ENCODE data around the gene GRIN3B. TPM values are rescaled to one million over a fixed set of nuclear protein-coding genes. Genes with fewer than 3 reads are reported as not detected.

The GRIN3B gene
- total RNA-seq, 2 donors from 2014 or later, result not detected

DNA sequence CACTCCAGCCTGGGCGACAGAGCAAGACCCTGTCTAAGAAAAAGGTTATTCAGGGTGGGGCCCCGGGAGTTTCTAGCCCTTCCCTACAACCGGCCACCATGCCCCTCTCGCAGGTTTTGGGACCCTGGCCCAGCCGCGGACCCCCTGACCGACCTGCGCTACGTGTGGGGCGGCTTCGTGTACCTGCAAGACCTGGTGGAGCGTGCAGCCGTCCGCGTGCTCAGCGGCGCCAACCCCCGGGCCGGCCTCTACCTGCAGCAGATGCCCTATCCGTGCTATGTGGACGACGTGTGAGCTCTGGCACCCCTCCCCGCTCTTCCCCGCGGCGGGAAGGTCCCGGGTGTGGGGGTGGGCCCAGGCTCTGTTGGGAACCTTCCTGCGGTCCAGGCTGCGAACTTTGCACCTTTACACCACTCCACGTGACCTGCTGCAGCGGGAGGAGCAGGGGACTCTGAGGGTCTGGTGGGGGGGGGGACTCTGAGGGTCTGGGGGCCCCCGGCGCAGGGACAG is 46.0 kb downstream of the GRIN3B start:
- Histone ChIP-seq H3K9ac (ENCODE audit: low read depth in 2 of 2, low read length in 2 of 2) (no peak overlapping the region), H3K4me3 (no peak overlapping the region), H3K27ac (no peak overlapping the region), H3K27me3 (no peaks in the 10 kb centered on the region), H3K4me1 (peaks cover 11% of the 10 kb centered on the region), H3K9me3 (no peaks in the 10 kb centered on the region), H3K36me3 (no peaks in the 10 kb centered on the region)
- TF ChIP-seq, protein P1, sequence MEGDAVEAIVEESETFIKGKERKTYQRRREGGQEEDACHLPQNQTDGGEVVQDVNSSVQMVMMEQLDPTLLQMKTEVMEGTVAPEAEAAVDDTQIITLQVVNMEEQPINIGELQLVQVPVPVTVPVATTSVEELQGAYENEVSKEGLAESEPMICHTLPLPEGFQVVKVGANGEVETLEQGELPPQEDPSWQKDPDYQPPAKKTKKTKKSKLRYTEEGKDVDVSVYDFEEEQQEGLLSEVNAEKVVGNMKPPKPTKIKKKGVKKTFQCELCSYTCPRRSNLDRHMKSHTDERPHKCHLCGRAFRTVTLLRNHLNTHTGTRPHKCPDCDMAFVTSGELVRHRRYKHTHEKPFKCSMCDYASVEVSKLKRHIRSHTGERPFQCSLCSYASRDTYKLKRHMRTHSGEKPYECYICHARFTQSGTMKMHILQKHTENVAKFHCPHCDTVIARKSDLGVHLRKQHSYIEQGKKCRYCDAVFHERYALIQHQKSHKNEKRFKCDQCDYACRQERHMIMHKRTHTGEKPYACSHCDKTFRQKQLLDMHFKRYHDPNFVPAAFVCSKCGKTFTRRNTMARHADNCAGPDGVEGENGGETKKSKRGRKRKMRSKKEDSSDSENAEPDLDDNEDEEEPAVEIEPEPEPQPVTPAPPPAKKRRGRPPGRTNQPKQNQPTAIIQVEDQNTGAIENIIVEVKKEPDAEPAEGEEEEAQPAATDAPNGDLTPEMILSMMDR (IDR thresholded peaks at IDR 0.05), result no peak
- DNase-seq, result no peak
- intact Hi-C loops (cut with DNase I), result no loop called here

DNA sequence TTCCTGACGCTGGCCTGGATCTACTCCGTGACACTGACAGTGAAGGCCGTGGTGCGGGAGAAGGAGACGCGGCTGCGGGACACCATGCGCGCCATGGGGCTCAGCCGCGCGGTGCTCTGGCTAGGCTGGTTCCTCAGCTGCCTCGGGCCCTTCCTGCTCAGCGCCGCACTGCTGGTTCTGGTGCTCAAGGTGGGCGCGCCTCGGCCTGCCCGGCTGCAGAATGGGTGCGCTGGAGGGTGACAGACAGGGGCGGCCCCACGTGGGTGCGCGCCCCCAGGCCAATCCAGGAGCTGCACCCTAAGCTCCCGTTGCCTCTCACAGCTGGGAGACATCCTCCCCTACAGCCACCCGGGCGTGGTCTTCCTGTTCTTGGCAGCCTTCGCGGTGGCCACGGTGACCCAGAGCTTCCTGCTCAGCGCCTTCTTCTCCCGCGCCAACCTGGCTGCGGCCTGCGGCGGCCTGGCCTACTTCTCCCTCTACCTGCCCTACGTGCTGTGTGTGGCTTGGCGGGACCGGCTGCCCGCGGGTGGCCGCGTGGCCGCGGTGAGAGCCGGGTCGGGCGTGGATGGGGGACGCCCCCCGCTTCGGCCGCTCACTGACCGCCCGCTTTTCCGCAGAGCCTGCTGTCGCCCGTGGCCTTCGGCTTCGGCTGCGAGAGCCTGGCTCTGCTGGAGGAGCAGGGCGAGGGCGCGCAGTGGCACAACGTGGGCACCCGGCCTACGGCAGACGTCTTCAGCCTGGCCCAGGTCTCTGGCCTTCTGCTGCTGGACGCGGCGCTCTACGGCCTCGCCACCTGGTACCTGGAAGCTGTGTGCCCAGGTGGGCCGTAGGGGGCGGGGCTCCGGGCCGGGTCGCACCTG is 46.8 kb downstream of the GRIN3B start:
- H3K36me3 ChIP-seq, result no peaks in the 10 kb centered on the region
- no peak overlapping the region for H3K27ac ChIP-seq
- no peaks in the 10 kb centered on the region for H3K27me3 ChIP-seq
- intact Hi-C loops (cut with DNase I), result no loop called here
- TF ChIP-seq, protein P1 (IDR thresholded peaks at IDR 0.05), result no peak
- peaks cover 4% of the 10 kb centered on the region for H3K4me1 ChIP-seq
- no peaks in the 10 kb centered on the region for H3K9me3 ChIP-seq
- DNase-seq, result no peak
- H3K4me3 ChIP-seq, result no peak overlapping the region
- no peak overlapping the region for H3K9ac ChIP-seq (ENCODE audit: low read depth in 2 of 2, low read length in 2 of 2)

DNA sequence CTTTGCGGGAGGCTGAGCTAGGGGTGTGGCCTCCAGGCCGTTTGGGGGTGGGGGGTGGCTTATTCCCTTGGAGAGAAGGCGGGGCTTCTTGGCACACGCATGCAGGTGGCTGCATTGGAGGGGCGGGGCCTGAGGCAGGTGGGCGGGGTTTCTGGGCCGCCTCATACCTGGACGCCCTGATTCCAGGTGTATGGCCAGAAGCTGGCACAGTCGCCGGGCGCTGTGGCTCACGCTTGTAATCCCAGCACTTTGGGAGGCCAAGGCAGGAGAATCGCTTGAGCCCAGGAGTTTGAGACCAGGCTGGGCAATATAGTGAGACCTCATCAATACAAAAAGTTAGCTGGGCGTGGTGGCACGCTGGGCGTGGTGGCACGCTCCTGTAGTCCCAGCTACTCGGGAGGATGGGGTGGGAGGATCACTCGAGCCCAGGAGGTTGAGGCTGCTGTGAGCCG is 47.5 kb downstream of the GRIN3B start:
- no peak overlapping the region for H3K4me3 ChIP-seq
- no peak overlapping the region for H3K27ac ChIP-seq
- H3K36me3 ChIP-seq, result no peaks in the 10 kb centered on the region
- TF ChIP-seq, protein P1 (IDR thresholded peaks at IDR 0.05), result no peak
- peak; percentile 42 for DNase-seq
- H3K4me1 ChIP-seq, result peaks cover 3% of the 10 kb centered on the region
- H3K27me3 ChIP-seq, result no peaks in the 10 kb centered on the region
- H3K9me3 ChIP-seq, result no peaks in the 10 kb centered on the region
- no peak overlapping the region for H3K9ac ChIP-seq (ENCODE audit: low read depth in 2 of 2, low read length in 2 of 2)
- intact Hi-C loops (cut with DNase I), result no loop called here

DNA sequence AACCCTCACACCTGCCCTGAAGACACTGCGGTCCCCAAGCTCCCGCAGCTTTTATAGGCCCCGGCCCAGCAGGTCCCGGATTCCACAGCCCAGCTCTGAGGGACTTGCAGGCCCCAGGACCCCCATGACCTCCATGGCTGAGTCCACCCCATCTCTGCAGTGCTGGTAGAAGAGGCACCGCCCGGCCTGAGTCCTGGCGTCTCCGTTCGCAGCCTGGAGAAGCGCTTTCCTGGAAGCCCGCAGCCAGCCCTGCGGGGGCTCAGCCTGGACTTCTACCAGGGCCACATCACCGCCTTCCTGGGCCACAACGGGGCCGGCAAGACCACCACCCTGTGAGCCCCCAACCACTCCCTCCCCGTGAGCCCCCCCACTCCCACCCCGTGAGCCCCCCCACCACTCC is 48.9 kb downstream of the GRIN3B start:
- DNase-seq, result no peak
- Histone ChIP-seq H3K9me3 (no peaks in the 10 kb centered on the region), H3K27me3 (no peaks in the 10 kb centered on the region)

DNA sequence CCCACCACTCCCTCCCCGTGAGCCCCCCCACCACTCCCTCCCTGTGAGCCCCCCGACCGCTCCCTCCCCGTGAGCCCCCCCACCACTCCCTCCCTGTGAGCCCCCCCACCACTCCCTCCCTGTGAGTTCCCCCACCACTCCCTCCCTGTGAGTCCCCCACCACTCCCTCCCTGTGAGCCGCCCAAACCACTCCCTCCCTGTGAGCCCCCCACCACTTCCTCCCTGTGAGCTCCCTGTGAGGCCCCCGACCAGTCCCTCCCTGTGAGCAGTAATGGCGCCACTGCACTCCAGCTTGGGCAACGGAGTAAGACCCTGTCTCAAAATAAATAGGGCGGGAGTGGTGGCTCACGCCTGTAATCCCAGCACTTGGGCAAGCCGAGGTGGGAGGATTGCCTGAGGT is 49.6 kb downstream of the GRIN3B start:
- TF ChIP-seq, protein P1 (IDR thresholded peaks at IDR 0.05), result no peak
- DNase-seq, result no peak
- Histone ChIP-seq H3K4me3 (no peak overlapping the region), H3K9me3 (no peaks in the 10 kb centered on the region), H3K9ac (ENCODE audit: low read depth in 2 of 2, low read length in 2 of 2) (no peak overlapping the region), H3K27me3 (no peaks in the 10 kb centered on the region), H3K36me3 (no peaks in the 10 kb centered on the region), H3K27ac (no peak overlapping the region), H3K4me1 (no peaks in the 10 kb centered on the region)
- intact Hi-C loops (cut with DNase I), result no loop called here

More for the DNA sequence above, 48.9 kb downstream of the GRIN3B start:
- Histone ChIP-seq H3K27ac (no peak overlapping the region), H3K4me1 (no peaks in the 10 kb centered on the region), H3K36me3 (no peaks in the 10 kb centered on the region), H3K4me3 (no peak overlapping the region), H3K9ac (ENCODE audit: low read depth in 2 of 2, low read length in 2 of 2) (no peak overlapping the region)
- intact Hi-C loops (cut with DNase I), result no loop called here
- TF ChIP-seq, protein P1 (IDR thresholded peaks at IDR 0.05), result no peak

All from colonic mucosa (tissue), 4 donors.